T follicular helper cell (primary cell): Measurements from ENCODE around the gene IQSEC2.
A peak's percentile ranks its signal among the peaks of the same experiment; 100 is the strongest.

Source experiments
- DNase-seq: peaks from one replicate; pipeline ENCODE4 v3.0.0-alpha.2; 2020; ENCODE audit warnings: low read depth

IQSEC2 gene

GRCh38 chrX:53244610-53245009, 36.8 kb downstream of the IQSEC2 start:
- no peak for DNase-seq

- no peak for DNase-seq
Measured at GRCh38 chrX:53242310-53242709, 39.1 kb downstream of the IQSEC2 start.

GRCh38 chrX:53241558-53241957, 39.8 kb downstream of the IQSEC2 start:
- DNase-seq, result no peak

GRCh38 chrX:53239474-53239873, 41.9 kb downstream of the IQSEC2 start:
- no peak for DNase-seq

GRCh38 chrX:53237056-53237455, 44.3 kb downstream of the IQSEC2 start:
- no peak for DNase-seq

- DNase-seq, result no peak
Measured at GRCh38 chrX:53236025-53236679, 45.2 kb downstream of the IQSEC2 start.

GRCh38 chrX:53235566-53235965, 45.8 kb downstream of the IQSEC2 start:
- no peak for DNase-seq

- DNase-seq, result no peak
Measured at GRCh38 chrX:53234484-53234883, 46.9 kb downstream of the IQSEC2 start.

- no peak for DNase-seq
Measured at GRCh38 chrX:53233536-53233935, 47.8 kb downstream of the IQSEC2 start.

- no peak for DNase-seq
Measured at GRCh38 chrX:53230116-53230515, 51.3 kb downstream of the IQSEC2 start.

GRCh38 chrX:53227224-53227765, 54.1 kb downstream of the IQSEC2 start:
- DNase-seq, result no peak

- DNase-seq, result peak; percentile 89
Measured at GRCh38 chrX:53224860-53225797, 56.3 kb downstream of the IQSEC2 start, which contains the start of gene KDM5C. Gene KDM5C, minus strand, starts transcription at chrX:53225207. Its CDS starts 318 bp downstream, at chrX:53224889.

- DNase-seq, result no peak
Measured at GRCh38 chrX:53223955-53224859, 57.2 kb downstream of the IQSEC2 start.

- DNase-seq, result no peak
Measured at GRCh38 chrX:53223068-53223693, 58.2 kb downstream of the IQSEC2 start.
